Fibroblast of the conjunctiva (primary cell): Measurements from ENCODE around the gene IRX3.

Experiments used
- DNase-seq: peaks from one replicate; pipeline ENCODE4 v3.0.0-alpha.2; 2010; ENCODE audit warnings: low read depth

The IRX3 gene

GRCh38 chr16:54286366-54287130, at the start of gene IRX3:
Gene IRX3, minus strand, starts transcription at chr16:54286787. Its CDS starts 737 bp downstream, at chr16:54286050.
- DNase-seq = peak; percentile 88

- DNase-seq = no peak
Observed at GRCh38 chr16:54335230-54335629, 48.6 kb upstream of the IRX3 start.

DNA sequence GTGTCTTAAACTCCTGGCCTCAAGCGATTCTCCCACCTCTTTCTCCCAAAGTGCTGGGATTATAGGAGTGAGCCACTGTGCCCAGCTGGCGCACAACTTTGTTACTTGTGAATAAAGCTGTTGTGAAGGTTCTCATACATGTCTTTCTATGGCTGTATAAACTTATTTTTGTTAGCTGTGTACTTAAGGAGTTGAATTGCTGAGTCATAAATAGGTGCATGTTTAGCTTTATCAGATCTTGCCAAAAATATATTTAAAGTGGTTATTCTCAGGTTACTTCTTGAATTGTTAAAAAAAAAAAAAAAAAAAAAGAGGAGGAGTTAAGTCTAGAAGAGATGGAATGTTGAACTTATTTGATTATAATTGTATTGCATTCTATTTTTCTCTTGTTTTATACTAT, 47.6 kb upstream of the IRX3 start:
- DNase-seq = no peak

- no peak for DNase-seq
Observed at GRCh38 chr16:54331241-54332002, 44.8 kb upstream of the IRX3 start.

GRCh38 chr16:54327609-54328008, 41.0 kb upstream of the IRX3 start:
- DNase-seq = no peak

GRCh38 chr16:54326266-54326662, 39.7 kb upstream of the IRX3 start:
- no peak for DNase-seq

DNA sequence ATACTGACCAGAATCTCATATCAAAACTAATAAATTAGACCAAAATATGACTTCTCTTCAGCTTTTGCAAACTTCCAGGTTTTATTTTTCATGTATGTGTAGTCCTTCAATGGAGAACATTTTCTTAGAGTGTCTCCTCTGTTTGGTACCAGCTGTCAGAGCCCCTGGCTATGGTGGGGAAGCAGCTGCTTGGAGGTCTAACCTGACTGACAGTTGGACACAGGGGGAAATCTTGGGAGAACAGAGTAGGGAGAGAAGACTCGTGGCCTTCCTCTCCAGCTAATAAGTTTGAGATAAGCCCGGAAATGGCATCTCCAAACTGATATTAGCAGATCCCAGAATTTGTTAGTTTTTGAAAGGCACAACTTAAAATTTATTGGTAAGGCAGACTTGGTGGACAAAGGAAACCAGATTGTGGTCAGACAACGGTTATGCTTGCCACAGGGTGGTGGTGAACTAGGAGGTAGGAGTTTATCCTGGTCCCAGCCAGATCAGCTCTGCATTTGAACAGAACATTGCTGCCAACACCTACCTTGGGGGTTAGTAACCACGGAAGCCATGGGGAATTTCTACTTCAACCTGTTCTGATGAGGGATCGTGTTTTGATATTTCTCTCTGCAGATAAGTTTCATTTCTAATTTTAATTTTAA, 39.2 kb upstream of the IRX3 start:
- DNase-seq = no peak

DNA sequence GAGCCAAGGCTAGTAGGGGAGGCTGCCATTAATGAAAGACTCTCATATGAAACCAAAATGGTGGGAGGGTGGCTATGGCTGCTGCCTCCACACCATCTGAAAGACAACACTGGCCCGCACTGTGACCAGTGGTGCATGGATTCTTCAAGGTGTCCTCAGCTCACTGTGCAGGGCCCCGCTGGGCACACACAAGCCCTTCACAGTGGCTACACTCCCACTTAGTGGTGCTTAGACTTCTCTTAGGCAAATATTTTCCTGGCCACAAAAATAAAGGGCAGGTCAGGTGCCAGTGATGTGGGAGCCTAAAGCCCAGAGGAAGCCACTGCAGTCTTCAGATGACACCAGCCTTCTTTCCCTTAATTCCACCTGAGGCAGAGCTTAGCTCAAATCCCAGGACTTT, 38.1 kb upstream of the IRX3 start:
- no peak for DNase-seq

GRCh38 chr16:54320697-54321340, 34.2 kb upstream of the IRX3 start:
- no peak for DNase-seq

- DNase-seq = no peak
Observed at GRCh38 chr16:54318941-54319340, 32.4 kb upstream of the IRX3 start.

GRCh38 chr16:54317101-54317611, 30.6 kb upstream of the IRX3 start:
- DNase-seq = no peak

DNA sequence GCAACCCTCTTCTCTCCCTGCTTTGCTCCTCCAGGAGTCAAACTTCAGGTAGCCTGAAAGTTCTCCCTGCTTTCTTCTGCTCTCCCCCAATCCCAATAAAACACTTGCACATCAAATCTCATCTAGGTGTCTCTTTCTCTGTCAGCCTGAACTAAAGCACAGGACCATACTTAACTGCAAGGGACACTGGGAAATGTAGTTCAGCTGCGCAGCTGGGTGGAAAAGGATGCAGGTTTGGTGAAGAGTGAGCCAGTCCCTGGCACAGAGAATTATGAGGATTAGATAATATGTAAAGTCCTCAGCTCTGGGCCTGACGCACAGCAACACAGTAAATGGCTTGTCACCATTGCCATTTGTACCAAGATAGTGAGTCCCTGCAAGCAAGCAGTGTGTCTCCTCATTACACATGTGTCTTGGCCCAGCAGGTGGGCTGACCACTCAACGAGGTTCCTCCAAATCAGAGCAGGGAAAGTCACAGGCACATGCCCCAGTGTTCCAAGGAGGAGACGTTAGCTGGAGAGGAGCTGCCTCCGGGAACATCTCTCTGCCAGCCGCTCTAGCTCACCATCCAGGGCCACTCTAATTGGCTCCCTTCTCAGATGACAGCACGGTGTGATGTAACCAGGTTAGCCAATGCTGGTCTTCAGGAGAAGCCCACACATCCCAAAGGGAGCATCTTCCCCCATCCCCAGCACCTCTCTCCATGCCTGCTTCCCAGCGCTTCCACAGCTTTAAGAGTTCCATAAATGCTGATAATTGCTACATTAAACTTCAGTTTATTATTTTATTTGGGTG, 29.7 kb upstream of the IRX3 start:
- no peak for DNase-seq

GRCh38 chr16:54313789-54314188, 27.2 kb upstream of the IRX3 start:
- no peak for DNase-seq

GRCh38 chr16:54312502-54312991, 26.0 kb upstream of the IRX3 start:
- no peak for DNase-seq

GRCh38 chr16:54309341-54309740, 22.8 kb upstream of the IRX3 start:
- no peak for DNase-seq

DNA sequence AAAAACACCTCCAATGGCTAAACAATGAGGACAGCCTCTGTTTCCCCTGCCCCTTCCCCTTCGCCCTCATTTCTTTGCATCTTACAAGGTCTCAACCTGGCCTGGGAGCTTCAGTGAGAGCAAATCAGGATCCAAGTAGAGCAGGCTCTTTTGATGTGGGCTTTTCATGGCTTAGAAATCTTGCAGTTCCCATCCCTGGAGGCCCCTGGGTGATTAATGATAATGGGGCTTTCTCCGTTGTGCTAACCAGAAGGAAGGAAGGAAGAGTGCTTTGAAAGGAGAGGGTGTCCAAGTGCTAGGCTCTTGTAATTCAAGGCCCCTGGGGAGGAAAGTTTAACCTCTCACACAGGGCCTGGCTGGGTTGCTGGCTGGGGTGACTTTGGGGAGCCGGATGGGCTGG, 18.5 kb upstream of the IRX3 start:
- DNase-seq = no peak

- DNase-seq = no peak
Observed at GRCh38 chr16:54303613-54304012, 17.0 kb upstream of the IRX3 start.

DNA sequence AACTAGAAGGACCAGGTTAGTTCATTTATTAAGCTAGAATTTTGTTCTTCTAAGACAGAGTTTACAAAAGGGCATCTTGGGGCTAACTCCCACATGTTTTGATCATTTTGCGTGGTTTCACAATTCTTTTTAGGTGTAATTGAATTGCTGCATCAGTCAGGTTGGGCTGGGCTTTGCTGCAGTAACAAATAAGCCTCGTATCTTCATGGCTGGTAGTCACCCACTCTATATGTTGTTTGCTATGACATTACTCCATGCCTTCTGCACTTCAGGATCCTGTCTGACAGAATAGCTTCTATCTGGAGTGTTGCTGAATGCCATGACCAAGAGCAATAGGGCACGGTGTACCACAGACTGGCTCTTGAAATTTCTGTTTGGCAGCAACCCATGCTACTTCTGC, 10.6 kb upstream of the IRX3 start:
- DNase-seq = no peak

- DNase-seq = no peak
Observed at GRCh38 chr16:54296543-54296942, 10.0 kb upstream of the IRX3 start.

DNA sequence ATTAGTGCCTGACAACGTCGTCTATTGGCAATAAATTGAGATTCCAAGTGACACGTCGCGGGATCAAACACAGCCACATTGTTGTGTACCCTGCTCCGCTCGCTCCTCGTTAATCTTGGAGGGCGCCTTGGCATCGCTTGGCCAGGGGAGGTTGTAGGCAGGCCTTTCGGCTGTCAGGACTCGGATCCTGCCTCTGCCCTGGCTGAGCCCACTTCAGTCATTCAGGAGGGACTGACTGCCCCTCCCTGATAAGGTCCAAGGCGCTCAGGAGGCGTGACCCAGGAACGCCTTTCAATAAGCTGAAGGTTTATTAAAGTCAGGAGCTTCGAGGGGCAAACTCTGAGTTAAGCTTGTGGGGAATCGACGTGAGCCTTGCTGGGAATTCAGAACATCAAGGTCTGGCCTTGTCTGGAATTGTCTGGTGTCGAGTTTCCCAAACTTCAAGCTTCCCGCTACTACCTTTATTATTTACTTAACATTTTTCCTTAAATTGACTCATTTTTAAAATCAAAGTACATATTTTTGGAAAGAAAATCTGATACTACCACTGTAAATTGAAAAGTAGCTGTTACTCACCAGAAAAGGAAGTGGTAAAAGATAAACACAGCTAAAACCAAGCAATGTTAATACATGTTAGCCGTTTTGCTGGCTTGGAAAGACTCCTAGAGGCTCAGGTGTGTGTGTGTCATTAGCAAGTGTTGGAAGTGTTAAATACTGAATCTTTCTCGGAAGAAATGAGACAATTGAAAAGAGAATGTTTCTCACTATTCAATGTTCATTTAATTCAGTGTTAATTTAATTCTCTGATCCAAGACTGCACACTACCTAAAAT, 5.3 kb upstream of the IRX3 start:
- DNase-seq = no peak
